ENCODE data around the gene CRYBB3. TPM values are rescaled to one million over a fixed set of nuclear protein-coding genes. Genes with fewer than 3 reads are reported as not detected.

Gene CRYBB3
- total RNA-seq: not detected
- long read RNA-seq: 0 reads

GRCh38 chr22:25199731-25200520, at the start of gene CRYBB3:
Gene CRYBB3 (plus strand): TSS chr22:25199858. CDS start chr22:25201397, 1,539 bp downstream.
- no peak for DNase-seq
- intact Hi-C loops (cut with DNase I): no loop called here
- no peak for ATAC-seq

- intact Hi-C loops (cut with DNase I): no loop called here
- ATAC-seq (peak; percentile 94), DNase-seq (peak; percentile 78)
Observed at GRCh38 chr22:25153961-25154666, 45.5 kb upstream of the CRYBB3 start.

- no peak for DNase-seq
- intact Hi-C loops (cut with DNase I): no loop called here
- ATAC-seq: no peak
Observed at GRCh38 chr22:25154667-25154999, 45.0 kb upstream of the CRYBB3 start.

GRCh38 chr22:25156736-25157135, 42.9 kb upstream of the CRYBB3 start:
- intact Hi-C loops (cut with DNase I): no loop called here
- ATAC-seq (no peak), DNase-seq (no peak)

- DNase-seq (no peak), ATAC-seq (peak; percentile 31 to 62)
- intact Hi-C loops (cut with DNase I): no loop called here
Observed at GRCh38 chr22:25159028-25159427, 40.6 kb upstream of the CRYBB3 start.

GRCh38 chr22:25160120-25160996, 39.3 kb upstream of the CRYBB3 start:
- ATAC-seq (no peak), DNase-seq (no peak)
- intact Hi-C loops (cut with DNase I): no loop called here

- DNase-seq: no peak
- intact Hi-C loops (cut with DNase I): no loop called here
- ATAC-seq: no peak
Observed at GRCh38 chr22:25161017-25161915, 38.4 kb upstream of the CRYBB3 start.

GRCh38 chr22:25161916-25162530, 37.6 kb upstream of the CRYBB3 start:
- ATAC-seq (no peak), DNase-seq (no peak)
- intact Hi-C loops (cut with DNase I): no loop called here

- DNase-seq: no peak
- intact Hi-C loops (cut with DNase I): no loop called here
- no peak for ATAC-seq
Observed at GRCh38 chr22:25162561-25162960, 37.1 kb upstream of the CRYBB3 start.

- ATAC-seq: no peak
Observed at GRCh38 chr22:25165785-25166184, 33.9 kb upstream of the CRYBB3 start.

GRCh38 chr22:25166266-25167040, 33.2 kb upstream of the CRYBB3 start:
- ATAC-seq: no peak

More at GRCh38 chr22:25165785-25166184, 33.9 kb upstream of the CRYBB3 start:
- no peak for DNase-seq
- intact Hi-C loops (cut with DNase I): no loop called here

GRCh38 chr22:25167082-25167481, 32.6 kb upstream of the CRYBB3 start:
- no peak for DNase-seq
- ATAC-seq: no peak
- intact Hi-C loops (cut with DNase I): no loop called here

More at GRCh38 chr22:25166266-25167040, 33.2 kb upstream of the CRYBB3 start:
- intact Hi-C loops (cut with DNase I): no loop called here
- DNase-seq: no peak

- DNase-seq (no peak), ATAC-seq (no peak)
- intact Hi-C loops (cut with DNase I): no loop called here
Observed at GRCh38 chr22:25167834-25168601, 31.6 kb upstream of the CRYBB3 start.

- DNase-seq (no peak), ATAC-seq (no peak)
- intact Hi-C loops (cut with DNase I): no loop called here
Observed at GRCh38 chr22:25169278-25170031, 30.2 kb upstream of the CRYBB3 start.

- intact Hi-C loops (cut with DNase I): no loop called here
- DNase-seq (no peak), ATAC-seq (no peak)
Observed at GRCh38 chr22:25170426-25170980, 29.2 kb upstream of the CRYBB3 start.

GRCh38 chr22:25172153-25172552, 27.5 kb upstream of the CRYBB3 start:
- ATAC-seq: peak; percentile 41 to 52
- intact Hi-C loops (cut with DNase I): loop anchor here in 1 of 2 donors (2.0 kb wide), 2 partner anchors 61 to 91 kb away; no protein-coding TSS in a partner anchor
- no peak for DNase-seq
